RKO (cell line): ENCODE measurements around the gene PIM1.

Experiments
- DNase-seq: peaks from one replicate; pipeline ENCODE4 v3.0.0-alpha.2; 2016; ENCODE audit warnings: low spot score

PIM1 gene

GRCh38 chr6:37137201-37138090, 32.5 kb upstream of the PIM1 start:
- peak; percentile 91 for DNase-seq

GRCh38 chr6:37138856-37139229, 31.1 kb upstream of the PIM1 start:
- no peak for DNase-seq

- no peak for DNase-seq
These were observed 30.6 kb upstream of the PIM1 start for GRCh38 chr6:37139230-37139962.

GRCh38 chr6:37140145-37140544, 29.8 kb upstream of the PIM1 start:
- no peak for DNase-seq

- no peak for DNase-seq
These were observed 28.5 kb upstream of the PIM1 start for GRCh38 chr6:37141281-37142049.

- DNase-seq = no peak
These were observed 27.8 kb upstream of the PIM1 start for GRCh38 chr6:37142050-37142614.

- no peak for DNase-seq
These were observed 26.4 kb upstream of the PIM1 start for GRCh38 chr6:37143585-37143984.

GRCh38 chr6:37145443-37145842, 24.5 kb upstream of the PIM1 start:
- DNase-seq = no peak

- no peak for DNase-seq
These were observed 23.2 kb upstream of the PIM1 start for GRCh38 chr6:37146735-37147157.

- DNase-seq = no peak
These were observed 20.2 kb upstream of the PIM1 start for GRCh38 chr6:37149745-37150144.

- no peak for DNase-seq
These were observed 19.6 kb upstream of the PIM1 start for GRCh38 chr6:37150314-37150713.

GRCh38 chr6:37155394-37156312, 14.3 kb upstream of the PIM1 start:
- no peak for DNase-seq

GRCh38 chr6:37158508-37158907, 11.4 kb upstream of the PIM1 start:
- no peak for DNase-seq

GRCh38 chr6:37160922-37161778, 8.8 kb upstream of the PIM1 start:
- DNase-seq = no peak

GRCh38 chr6:37162740-37163139, 7.2 kb upstream of the PIM1 start:
- no peak for DNase-seq

GRCh38 chr6:37168163-37168758, 1.7 kb upstream of the PIM1 start:
- no peak for DNase-seq

- DNase-seq = peak; percentile 83
These were observed 999 bp upstream of the PIM1 start for GRCh38 chr6:37168811-37169495.

- DNase-seq = peak; percentile 74
These were observed 585 bp downstream of the PIM1 start for GRCh38 chr6:37170273-37171200.
